Fibroblast of lung (primary cell): ENCODE results near the gene SIK3. TPM values are rescaled to one million over a fixed set of nuclear protein-coding genes. Genes with fewer than 3 reads are reported as not detected.

Experiments
- DNase-seq, 2 donors: peaks; one replicate each; pipeline versions ENCODE4 v3.0.0 to v3.0.0-alpha.2; 2010; ENCODE audit warnings: low read depth in 2 of 2
- H2AFZ ChIP-seq: 2 replicates; pipeline ENCODE4 v1.5.1; 2012; ENCODE audit warnings: low read length, control low read depth, inconsistent platforms
- H3K27ac ChIP-seq: 2 replicates; pipeline ENCODE4 v1.5.1; 2011; ENCODE audit warnings: low read length, control low read depth; ENCODE audit not compliant: insufficient read depth
- H3K27me3 ChIP-seq: 2 replicates; pipeline ENCODE4 v1.5.1; 2011; ENCODE audit warnings: mild to moderate bottlenecking, low read length; ENCODE audit not compliant: control insufficient read depth, insufficient read depth
- H3K36me3 ChIP-seq: 2 replicates; pipeline ENCODE4 v1.5.1; 2011; ENCODE audit warnings: low read length; ENCODE audit not compliant: control insufficient read depth, insufficient read depth
- H3K4me1 ChIP-seq: 2 replicates; pipeline ENCODE4 v1.5.1; 2011; ENCODE audit warnings: low read length; ENCODE audit not compliant: control insufficient read depth, insufficient read depth; ENCODE audit errors: extremely low read depth
- H3K4me2 ChIP-seq: 2 replicates; pipeline ENCODE4 v1.5.1; 2011; ENCODE audit warnings: low read length, control low read depth; ENCODE audit not compliant: insufficient read depth; ENCODE audit errors: extremely low read depth
- H3K4me3 ChIP-seq, 4 experiments: fragments of 200-600 bp in 1 of 4; sonication (generic) in 1 of 4; replicated peaks in 1 of 4; 2 replicates each; pipeline ENCODE4 v1.5.1; 2011 to 2016; ENCODE audit warnings: low read length in 4 of 4, low read depth in 3 of 4, mild to moderate bottlenecking in 3 of 4, control low read depth in 2 of 4, inconsistent platforms in 1 of 4, mixed read lengths in 1 of 4; ENCODE audit not compliant: insufficient read depth in 1 of 4; ENCODE audit errors: control extremely low read depth in 1 of 4
- H3K79me2 ChIP-seq: 2 replicates; pipeline ENCODE4 v1.5.1; 2012; ENCODE audit warnings: mild to moderate bottlenecking, low read length, inconsistent platforms; ENCODE audit not compliant: control insufficient read depth, insufficient read depth
- H3K9ac ChIP-seq: 2 replicates; pipeline ENCODE4 v1.5.1; 2011; ENCODE audit warnings: mild to moderate bottlenecking, low read length, control low read depth; ENCODE audit not compliant: insufficient read depth
- H3K9me3 ChIP-seq: 2 replicates; pipeline ENCODE4 v1.5.1; 2012; ENCODE audit warnings: low read depth, low read length; ENCODE audit not compliant: control insufficient read depth, insufficient read depth
- H4K20me1 ChIP-seq: 2 replicates; pipeline ENCODE4 v1.5.1; 2011; ENCODE audit warnings: low read length; ENCODE audit not compliant: control insufficient read depth, insufficient read depth; ENCODE audit errors: extremely low read depth
- EZH2 ChIP-seq: IDR thresholded peaks from 2 replicates; pipeline ENCODE4 v1.5.1; 2012; ENCODE audit warnings: low read length, control low read depth, mild to moderate bottlenecking; ENCODE audit errors: missing control alignments
- polyA plus RNA-seq, 2 donors: library from polyadenylated mRNA; depleted of rRNA in 1 of 2; stranded (reverse) in 1 of 2; unstranded in 1 of 2; fragments of >200 nt; gene quantifications; 2 replicates each; pipeline ENCODE4 v1.2.1, GENCODE V29; 2011 to 2012; ENCODE audit warnings: missing spikeins in 1 of 2
- total RNA-seq: library from RNA; depleted of rRNA; stranded (reverse); fragments of >200 nt; gene quantifications from 2 replicates; pipeline ENCODE4 v1.2.1, GENCODE V29; 2014
- TF ChIP-seq, protein P1 (sequence below), 2 donors: IDR thresholded peaks in 1 of 2; conservative IDR thresholded peaks in 1 of 2; 1 replicate in 1 of 2; 2 replicates in 1 of 2; pipeline ENCODE4 v1.5.1; 2011 to 2012; ENCODE audit warnings: low read length in 2 of 2, control low read depth in 1 of 2, inconsistent platforms in 1 of 2, low read depth in 1 of 2, mild to moderate bottlenecking in 1 of 2

The SIK3 gene
- total and polyA plus RNA-seq, 2 donors (not counting 1 experiment from before 2014, with no cell fraction given): 7.1 to 22.8 TPM

DNA sequence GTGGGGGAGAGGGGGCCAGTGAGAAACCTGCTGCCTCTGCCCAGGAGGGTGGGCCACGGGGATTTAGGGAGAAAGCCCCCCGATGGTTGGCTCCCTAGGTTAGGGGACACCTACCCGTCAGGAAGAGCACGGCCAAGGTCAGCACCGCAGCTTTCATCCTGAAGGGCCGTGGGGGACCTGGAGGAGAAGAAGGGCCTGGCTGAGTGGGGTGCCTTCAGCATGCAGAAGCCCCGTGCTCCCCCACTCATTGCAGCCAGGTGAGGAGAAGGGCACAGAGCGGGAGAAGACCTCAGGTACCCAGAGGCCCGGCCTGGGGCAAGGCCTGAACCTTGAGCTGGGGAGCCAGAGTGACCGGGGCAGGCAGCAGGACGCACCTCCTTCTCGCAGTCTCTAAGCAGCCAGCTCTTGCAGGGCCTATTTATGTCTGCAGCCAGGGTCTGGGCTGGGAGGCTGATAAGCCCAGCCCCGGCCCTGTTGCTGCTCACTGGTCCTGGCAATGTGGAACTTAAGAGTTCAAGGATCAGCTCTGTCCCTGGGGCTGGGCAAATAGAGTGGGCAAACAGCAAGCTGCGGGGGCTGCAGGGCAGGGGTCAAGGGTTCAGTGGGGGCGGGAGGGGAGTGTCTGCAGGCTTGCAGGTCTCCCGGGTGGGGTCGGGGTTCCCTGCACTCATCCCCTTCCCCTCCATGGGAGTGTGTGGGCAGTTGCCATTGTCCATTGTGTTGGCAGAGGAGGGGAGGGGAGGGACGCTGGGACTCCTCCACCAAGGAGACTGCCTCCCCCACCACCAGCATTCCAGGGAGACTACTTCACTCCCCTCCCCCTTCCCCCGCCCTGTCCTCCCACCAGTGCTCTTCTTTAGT lies 260.8 kb downstream of the SIK3 start, which contains the start of gene APOA1:
TSS of gene APOA1 (minus strand) at position 392 of the 861 bp plus-strand sequence. CDS start at position 157, 235 bp downstream.
- Histone ChIP-seq H3K27me3 (no peaks in the 10 kb centered on the region), H4K20me1 (no peaks in the 10 kb centered on the region), H3K9me3 (no peaks in the 10 kb centered on the region), H3K4me2 (no peak within 1 kb of the TSS), H3K4me1 (peaks cover 7% of the 10 kb centered on the region), H2AFZ (no peak within 1 kb of the TSS), H3K79me2 (no peaks in the 10 kb centered on the region), H3K4me3 (no peak within 1 kb of the TSS), H3K36me3 (no peaks in the 10 kb centered on the region), H3K27ac (no peak within 1 kb of the TSS), H3K9ac (no peak within 1 kb of the TSS)
- DNase-seq: no peak
- TF ChIP-seq, protein P1, sequence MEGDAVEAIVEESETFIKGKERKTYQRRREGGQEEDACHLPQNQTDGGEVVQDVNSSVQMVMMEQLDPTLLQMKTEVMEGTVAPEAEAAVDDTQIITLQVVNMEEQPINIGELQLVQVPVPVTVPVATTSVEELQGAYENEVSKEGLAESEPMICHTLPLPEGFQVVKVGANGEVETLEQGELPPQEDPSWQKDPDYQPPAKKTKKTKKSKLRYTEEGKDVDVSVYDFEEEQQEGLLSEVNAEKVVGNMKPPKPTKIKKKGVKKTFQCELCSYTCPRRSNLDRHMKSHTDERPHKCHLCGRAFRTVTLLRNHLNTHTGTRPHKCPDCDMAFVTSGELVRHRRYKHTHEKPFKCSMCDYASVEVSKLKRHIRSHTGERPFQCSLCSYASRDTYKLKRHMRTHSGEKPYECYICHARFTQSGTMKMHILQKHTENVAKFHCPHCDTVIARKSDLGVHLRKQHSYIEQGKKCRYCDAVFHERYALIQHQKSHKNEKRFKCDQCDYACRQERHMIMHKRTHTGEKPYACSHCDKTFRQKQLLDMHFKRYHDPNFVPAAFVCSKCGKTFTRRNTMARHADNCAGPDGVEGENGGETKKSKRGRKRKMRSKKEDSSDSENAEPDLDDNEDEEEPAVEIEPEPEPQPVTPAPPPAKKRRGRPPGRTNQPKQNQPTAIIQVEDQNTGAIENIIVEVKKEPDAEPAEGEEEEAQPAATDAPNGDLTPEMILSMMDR (conservative IDR thresholded peaks at IDR 0.05 in 1 of 2, IDR thresholded peaks at IDR 0.05 in 1 of 2; ENCODE audit: low read depth in 1 of 2, low read length in 2 of 2): no peak
- no peak for TF ChIP-seq EZH2

DNA sequence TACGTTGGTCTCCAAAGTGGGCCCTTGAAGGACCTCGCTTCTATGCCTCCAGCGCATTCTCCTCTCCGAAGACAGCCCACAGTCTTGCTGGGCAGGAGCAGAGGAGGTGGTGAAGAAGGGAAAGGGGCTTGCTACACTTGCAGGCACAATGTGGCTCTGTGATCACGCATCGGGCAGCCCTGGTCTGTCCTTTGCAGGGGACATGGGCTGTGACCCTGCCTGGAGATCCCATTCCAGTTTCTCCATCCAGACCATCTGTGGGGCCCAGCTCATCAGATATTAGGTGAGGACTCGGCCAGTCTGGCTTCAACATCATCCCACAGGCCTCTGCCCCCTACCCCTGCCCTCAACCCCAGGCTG lies 261.6 kb downstream of the SIK3 start:
- no peak overlapping the region for H3K4me3 ChIP-seq
- no peaks in the 10 kb centered on the region for H4K20me1 ChIP-seq
- H3K4me1 ChIP-seq: peaks cover 7% of the 10 kb centered on the region

More for the DNA sequence above, 261.6 kb downstream of the SIK3 start:
- no peaks in the 10 kb centered on the region for H3K27me3 ChIP-seq
- H3K4me2 ChIP-seq: no peak overlapping the region
- H3K9me3 ChIP-seq: no peaks in the 10 kb centered on the region
- no peak for TF ChIP-seq EZH2
- TF ChIP-seq, protein P1 (conservative IDR thresholded peaks at IDR 0.05 in 1 of 2, IDR thresholded peaks at IDR 0.05 in 1 of 2; ENCODE audit: low read depth in 1 of 2, low read length in 2 of 2): no peak
- no peak for DNase-seq
- H3K79me2 ChIP-seq: no peaks in the 10 kb centered on the region
- no peak overlapping the region for H3K9ac ChIP-seq
- no peaks in the 10 kb centered on the region for H3K36me3 ChIP-seq
- no peak overlapping the region for H3K27ac ChIP-seq
- H2AFZ ChIP-seq: no peak overlapping the region
